ENCODE measurements around the gene SRSF1.

GRCh38 chr17:58007781-58008706 lies 998 bp upstream of the SRSF1 start:
- TF ChIP-seq CTCF (IDR thresholded peaks at IDR 0.05) (peak in 1 of 6 experiments; percentile 3), POLR2A (IDR thresholded peaks at IDR 0.05) (no peak)
